ENCODE data around the gene PILRA. TPM values are rescaled to one million over a fixed set of nuclear protein-coding genes. Genes with fewer than 3 reads are reported as not detected.
"Not testable (repeated sequence)": the region's sequence is repeated elsewhere in the genome, so short reads cannot be mapped to it uniquely, and the experiment has no call there.

Gene PILRA
- total RNA-seq, 1 donor from 2014 or later, result 14.6 TPM

DNA sequence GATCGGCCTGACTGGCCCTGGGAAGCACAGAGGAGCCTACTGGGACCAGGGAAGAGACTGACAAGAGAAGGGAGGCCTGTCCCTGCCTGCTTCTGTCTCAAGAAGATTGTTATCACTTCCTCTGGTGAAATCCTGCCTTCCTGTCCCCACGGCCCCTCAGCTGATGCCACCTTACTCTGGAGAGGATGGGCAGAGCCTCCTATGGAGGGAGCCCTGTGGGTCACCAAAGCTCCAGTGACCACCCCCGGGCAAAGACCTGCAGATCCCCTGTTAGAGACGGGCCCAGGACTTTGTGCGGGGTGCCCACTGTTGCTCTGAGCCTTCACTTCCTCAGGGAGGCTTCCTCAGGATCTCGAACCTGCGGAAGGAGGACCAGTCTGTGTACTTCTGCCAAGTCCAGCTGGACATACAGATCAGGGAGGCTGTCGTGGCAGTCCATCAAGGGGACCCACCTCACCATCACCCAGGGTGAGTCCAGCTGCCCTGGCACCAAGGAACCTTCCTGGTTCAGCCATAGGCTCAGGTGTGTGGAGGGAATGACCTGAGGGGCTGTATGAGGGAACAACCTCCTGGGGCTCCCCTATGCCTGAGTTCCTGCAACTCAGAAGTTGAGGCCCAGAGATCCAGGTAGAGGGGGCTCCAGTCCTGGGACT, 16.7 kb upstream of the PILRA start:
- no peak for ATAC-seq
- intact Hi-C loops (cut with DNase I), result no loop called here
- no peak for DNase-seq (ENCODE audit: low spot score)

DNA sequence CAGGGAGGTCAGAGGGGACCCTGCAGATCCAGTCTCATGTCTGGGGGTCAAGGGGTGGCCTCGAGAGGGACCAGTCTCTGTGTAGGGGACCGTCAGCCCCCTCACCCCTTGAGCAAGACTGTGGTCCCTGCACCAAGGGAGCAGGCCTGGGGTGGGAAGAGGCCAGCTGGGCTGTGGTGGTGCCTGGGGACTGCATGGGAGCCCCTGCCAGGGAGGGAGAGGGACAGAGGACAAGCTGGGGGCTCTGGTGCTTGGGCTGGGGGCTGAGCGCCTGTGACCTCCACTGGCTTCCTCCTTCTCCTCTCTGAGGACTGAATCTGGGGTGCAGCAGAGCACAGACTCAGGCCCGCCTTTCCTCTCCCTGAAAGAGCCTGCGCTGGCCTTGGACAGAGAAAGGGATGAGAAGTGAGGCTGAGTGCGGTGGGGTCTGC, 16.1 kb upstream of the PILRA start:
- intact Hi-C loops (cut with DNase I), result no loop called here
- DNase-seq (ENCODE audit: low spot score) (no peak), ATAC-seq (no peak)

DNA sequence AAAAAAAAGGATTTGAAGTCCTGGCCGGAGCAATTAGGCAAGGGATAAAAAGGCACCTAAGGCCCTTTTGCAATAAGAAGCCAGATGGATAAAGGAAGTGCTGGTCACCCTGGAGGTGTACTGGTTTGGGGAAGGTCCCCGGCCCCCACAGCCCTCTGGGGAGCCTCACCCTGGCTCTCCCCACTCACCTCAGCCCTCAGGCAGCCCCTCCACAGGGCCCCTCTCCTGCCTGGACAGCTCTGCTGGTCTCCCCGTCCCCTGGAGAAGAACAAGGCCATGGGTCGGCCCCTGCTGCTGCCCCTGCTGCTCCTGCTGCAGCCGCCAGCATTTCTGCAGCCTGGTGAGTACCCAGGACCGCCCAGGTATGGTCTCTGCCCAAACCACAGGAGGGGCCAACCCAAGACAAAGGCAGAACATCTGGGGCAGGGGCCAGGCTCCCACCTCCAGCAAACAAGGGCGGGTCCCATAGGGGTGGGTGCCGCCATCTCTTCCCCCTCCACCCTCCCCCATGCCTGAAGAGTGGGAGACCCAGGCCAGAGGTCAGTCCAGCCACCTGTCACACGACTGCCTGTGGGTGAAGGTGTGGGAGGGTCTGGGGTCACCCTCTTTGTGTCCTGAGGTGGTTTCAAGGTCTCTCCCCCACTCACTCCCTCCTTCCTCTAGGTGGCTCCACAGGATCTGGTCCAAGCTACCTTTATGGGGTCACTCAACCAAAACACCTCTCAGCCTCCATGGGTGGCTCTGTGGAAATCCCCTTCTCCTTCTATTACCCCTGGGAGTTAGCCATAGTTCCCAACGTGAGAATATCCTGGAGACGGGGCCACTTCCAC, 15.0 kb upstream of the PILRA start, which contains the start of gene PILRB:
Gene PILRB (plus strand): TSS at position 91 of the 830 bp plus-strand sequence. CDS start 186 bp downstream, at position 277.
- intact Hi-C loops (cut with DNase I), result no loop called here
- ATAC-seq (no peak), DNase-seq (ENCODE audit: low spot score) (no peak)

DNA sequence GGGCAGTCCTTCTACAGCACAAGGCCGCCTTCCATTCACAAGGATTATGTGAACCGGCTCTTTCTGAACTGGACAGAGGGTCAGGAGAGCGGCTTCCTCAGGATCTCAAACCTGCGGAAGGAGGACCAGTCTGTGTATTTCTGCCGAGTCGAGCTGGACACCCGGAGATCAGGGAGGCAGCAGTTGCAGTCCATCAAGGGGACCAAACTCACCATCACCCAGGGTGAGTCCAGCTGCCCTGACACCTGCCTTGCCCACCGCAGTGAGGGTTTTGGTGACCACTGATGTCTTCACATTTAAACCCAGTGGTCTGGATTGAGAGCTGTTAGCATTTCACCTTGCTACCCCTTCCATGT, 14.5 kb upstream of the PILRA start:
- intact Hi-C loops (cut with DNase I), result no loop called here
- DNase-seq (ENCODE audit: low spot score), result no peak
- ATAC-seq, result no peak

DNA sequence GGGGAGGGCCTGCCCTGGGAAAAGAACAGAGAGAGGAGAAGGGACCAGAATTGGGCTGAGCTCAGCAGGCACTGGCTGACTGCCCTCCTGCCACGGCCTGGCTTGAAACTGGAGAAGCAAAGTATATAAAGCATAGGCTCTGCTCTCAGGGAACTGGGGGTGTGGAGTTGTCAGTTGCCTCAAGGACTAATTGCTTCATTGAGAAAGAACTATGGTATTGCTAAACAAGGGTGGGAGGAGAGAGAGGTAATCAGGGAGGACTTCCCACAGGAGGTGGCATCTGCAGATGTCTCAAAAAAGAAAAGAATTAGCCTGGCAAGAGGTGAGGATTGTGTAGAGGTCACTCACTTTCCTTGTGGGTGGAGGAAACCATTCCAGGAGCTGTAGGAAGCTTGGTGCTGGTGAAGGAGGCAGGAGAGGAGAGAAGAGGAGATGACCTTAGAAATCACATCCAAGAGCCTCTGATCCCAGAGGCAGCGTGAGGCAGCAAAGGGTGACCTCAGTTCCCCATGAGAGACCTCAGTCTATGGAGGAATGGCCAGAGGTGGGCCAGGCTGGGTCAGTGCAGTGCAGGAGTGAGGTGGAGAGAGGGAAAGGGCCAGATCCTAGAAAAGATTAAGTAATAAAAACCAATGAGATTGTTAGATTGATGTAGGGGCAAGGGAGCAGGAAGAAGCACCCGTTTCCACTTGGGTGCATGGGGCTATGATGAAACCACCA, 13.0 kb upstream of the PILRA start:
- ATAC-seq (no peak), DNase-seq (ENCODE audit: low spot score) (no peak)
- intact Hi-C loops (cut with DNase I), result no loop called here

DNA sequence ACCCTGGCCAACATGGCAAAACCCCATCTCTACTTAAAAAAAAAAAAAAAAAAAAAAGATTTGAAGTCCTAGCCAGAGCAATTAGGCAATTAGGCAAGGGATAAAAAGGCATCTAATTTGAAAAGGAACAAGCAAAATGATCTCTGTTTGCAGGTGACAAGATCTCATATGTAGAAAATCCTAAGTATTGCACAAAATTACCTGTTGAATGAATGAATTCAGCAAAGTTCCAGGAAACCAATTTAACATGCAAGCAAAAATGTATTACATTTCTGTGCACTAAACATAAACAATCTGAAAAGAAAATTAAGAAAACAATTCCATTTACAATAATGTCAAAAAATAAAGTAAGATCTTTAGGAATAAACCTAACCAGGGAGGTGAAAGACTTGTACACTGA, 10.2 kb upstream of the PILRA start:
- DNase-seq (ENCODE audit: low spot score), result no peak
- no peak for ATAC-seq
- intact Hi-C loops (cut with DNase I), result no loop called here

DNA sequence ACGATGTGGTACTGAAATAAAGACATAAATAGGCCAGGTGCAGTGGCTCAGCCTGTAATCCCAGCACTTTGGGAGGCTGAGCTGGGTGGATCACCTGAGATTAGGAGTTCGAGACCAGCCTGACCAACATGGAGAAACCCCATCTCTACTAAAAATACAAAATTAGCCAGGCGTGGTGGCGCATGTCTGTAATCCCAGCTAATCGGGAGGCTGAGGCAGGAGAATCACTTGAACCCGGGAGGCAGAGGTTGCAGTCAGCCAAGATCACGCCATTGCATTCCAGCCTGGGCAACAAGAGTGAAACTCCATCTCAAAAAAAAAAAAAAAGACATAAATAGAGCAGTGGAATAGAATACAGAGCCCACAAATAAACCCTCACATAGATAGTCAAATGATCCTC, 9.5 kb upstream of the PILRA start:
- intact Hi-C loops (cut with DNase I); ATAC-seq; DNase-seq (ENCODE audit: low spot score): not testable (repeated sequence)

DNA sequence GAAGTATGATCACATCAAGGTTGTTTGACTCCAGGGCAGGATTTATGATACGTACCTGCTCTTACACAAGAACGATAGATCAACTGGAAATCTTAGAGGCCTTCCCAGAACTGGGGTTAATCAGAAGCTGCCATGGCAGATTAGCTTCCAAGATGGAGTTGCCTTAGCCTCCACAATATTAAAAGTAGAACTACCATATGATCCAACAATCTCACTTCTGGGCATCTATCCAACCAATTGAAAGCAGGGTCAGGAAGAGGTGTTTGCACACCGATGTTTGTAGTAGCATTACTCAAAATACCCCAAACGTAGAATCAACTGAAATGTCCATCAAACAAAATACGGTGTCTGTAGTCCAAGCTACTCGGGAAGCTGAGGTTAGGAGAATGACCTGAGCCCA, 8.8 kb upstream of the PILRA start:
- DNase-seq (ENCODE audit: low spot score) (no peak), ATAC-seq (no peak)
- intact Hi-C loops (cut with DNase I), result no loop called here

DNA sequence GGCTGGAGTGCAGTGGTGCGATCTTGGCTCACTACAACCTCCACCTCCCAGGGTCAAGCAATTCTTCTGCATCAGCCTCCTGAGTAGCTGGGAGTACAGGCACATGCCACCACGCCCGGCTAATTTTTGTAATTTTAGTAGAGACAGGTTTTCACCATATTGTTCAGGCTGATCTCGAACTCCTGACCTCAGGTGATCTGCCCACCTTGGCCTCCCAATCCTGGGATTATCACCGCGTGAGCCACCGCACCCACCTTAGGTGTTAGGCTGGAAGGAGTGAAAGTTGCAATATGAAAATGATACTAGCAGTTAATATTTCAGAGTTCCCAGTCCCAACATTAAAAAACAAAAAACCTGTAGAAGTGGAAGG, 7.3 kb upstream of the PILRA start:
- ATAC-seq; DNase-seq (ENCODE audit: low spot score); intact Hi-C loops (cut with DNase I): not testable (repeated sequence)

DNA sequence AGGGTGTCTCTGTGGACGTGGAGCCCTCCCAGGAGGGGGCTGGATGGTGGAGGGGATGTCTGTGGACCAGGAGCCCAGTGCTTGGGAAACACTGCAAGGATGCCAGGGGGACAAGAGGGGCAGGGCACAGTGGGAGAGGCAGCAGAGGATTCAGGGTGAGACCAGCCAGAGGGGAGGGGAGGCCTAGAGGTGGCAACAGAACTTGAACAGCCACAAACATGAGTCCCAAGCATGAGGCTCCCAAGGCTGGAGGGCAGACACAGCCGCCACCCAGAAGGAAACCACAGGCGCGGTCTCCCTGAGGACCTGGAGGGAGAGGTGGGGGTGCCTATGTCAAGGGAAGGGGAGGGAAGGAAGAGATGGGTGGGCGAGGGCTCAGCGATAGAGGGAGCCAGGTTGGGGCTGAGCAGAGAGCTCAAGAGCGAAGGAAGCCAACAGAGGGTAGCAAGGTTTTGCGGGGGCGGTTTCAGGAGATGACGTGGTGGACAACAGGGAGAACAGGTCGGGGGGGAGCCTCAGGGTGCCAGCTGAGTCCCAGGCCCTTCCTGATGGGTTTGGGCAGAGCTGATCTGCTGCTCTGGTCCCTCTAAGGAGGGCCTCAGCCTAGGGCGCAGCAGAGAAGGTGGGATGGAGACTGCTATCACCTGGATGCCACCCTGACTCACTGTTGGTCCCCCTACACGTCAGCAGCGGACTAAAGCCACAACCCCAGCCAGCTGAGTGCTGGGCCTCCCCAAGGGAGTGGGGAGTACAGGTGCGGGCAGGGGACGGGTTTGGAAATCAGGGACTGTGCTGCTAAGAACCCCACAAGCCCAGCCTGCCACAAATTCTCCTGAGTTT, 6.7 kb upstream of the PILRA start:
- intact Hi-C loops (cut with DNase I), result no loop called here
- no peak for DNase-seq (ENCODE audit: low spot score)
- no peak for ATAC-seq

DNA sequence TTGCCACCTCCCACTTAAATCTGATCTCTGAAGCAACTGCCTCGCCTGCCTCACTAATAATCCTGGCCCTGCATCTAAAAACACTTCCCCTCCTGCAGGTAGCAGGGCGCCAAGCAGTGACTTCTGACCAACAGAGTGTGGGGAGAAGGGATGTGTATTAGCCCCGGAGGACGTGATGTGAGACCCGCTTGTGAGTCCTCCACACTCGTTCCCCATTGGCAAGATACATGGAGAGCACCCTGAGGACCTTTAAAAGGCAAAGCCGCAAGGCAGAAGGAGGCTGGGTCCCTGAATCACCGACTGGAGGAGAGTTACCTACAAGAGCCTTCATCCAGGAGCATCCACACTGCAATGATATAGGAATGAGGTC, 6.1 kb upstream of the PILRA start:
- ATAC-seq (no peak), DNase-seq (ENCODE audit: low spot score) (no peak)
- intact Hi-C loops (cut with DNase I), result no loop called here

DNA sequence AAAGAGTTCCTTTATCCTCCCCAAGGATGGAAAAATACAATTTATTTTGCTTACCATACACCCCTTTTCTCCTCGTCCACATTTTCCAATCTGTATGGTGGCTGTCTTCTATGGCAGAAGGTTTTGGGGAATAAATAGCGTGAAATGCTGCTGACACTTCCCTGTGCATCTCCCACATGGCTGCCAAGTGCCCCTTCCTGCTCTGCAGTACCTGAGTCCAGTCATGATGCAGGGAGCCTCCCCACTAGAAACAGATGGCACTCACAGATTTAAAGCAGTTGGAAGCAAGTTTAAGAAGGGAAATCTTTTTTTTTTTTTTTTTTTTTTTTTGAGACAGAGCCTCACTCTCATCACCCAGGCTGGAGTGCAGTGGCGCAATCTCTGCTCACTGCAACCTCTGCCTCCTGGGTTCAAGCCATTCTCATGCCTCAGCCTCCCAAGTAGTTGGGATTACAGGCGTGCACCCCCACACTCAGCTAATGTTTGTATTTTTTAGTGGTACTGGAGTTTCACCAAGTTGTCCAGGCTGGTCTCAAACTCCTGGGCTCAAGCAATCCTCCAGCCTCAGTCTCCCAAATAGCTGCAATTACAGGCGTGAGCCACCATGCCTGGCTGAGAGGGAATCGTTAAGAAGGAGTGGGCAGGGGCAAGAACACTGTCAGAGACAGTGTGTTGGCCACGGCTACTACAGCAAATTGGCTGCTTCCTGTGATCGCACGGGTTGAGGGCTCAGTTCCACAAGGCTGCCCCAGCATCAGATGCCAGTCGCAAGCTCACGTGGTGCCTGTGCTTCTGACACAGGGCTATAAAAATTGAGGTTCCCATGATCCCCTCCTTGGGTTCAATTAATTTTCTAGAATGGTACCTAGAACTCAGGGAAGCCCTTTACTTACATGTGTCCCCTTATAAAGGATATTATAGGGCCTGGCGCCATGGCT, 5.3 kb upstream of the PILRA start:
- ATAC-seq (peak; percentile 36), DNase-seq (ENCODE audit: low spot score) (no peak)
- intact Hi-C loops (cut with DNase I), result no loop called here

DNA sequence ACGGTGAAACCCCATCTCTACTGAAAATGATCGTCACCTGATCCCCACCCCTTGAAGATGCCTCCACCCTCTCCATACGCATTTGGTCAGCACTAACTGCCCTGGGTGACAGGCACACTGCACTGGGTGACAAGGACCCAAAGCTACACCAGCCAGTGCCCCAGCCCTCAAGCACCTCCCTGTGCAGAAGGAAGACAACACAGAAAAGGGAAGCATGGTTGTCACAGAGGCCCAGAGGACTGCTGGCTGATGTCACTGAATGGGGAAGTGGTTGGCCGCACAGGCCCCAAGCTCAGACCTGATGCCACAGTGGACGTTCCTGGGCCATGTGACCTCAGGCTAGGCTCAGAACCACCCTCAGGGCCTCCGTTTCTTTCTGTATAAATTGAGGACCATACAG, 4.2 kb upstream of the PILRA start:
- intact Hi-C loops (cut with DNase I), result no loop called here
- ATAC-seq (peak; percentile 76), DNase-seq (ENCODE audit: low spot score) (no peak)

DNA sequence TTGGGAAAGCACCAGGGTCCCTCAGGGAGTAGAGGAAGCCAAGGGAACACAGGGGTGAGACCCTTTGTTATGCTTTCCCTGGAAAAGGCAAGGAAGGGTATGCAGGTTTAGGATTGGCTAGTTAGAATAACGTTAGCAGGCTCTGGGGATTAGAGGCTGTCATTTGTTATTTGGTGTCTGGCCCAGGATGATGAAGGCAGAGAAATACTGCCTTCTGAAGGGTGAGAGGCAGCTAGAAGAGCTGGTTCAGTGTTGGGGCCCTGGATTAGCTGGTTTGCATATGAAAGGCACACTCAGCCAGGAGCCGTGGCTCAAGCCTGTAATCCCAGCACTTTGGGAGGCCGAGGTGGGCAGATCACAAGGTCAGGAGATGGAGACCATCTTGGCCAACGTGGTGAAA, 3.0 kb upstream of the PILRA start:
- DNase-seq (ENCODE audit: low spot score) (no peak), ATAC-seq (no peak)
- intact Hi-C loops (cut with DNase I), result no loop called here

DNA sequence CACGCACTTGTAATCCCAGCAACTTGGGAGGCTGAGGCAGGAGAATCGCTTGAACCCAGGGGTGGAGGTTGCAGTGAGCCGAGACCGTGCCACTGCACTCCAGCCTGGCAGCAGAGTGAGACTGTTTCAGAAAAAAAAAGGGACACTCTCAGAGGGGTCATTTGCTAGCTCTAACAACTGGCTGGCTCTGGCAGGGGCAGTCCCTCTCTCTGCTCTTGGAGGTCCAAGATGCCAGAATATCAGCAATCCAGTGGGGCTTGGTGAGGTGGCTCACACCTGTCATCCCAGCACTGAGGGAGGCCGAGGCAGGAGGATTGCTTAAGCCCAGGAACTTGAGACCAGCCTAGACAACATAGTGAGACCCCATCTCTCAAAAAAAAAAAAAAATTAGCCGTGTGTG, 2.5 kb upstream of the PILRA start:
- DNase-seq (ENCODE audit: low spot score) (no peak), ATAC-seq (no peak)
- intact Hi-C loops (cut with DNase I), result no loop called here

DNA sequence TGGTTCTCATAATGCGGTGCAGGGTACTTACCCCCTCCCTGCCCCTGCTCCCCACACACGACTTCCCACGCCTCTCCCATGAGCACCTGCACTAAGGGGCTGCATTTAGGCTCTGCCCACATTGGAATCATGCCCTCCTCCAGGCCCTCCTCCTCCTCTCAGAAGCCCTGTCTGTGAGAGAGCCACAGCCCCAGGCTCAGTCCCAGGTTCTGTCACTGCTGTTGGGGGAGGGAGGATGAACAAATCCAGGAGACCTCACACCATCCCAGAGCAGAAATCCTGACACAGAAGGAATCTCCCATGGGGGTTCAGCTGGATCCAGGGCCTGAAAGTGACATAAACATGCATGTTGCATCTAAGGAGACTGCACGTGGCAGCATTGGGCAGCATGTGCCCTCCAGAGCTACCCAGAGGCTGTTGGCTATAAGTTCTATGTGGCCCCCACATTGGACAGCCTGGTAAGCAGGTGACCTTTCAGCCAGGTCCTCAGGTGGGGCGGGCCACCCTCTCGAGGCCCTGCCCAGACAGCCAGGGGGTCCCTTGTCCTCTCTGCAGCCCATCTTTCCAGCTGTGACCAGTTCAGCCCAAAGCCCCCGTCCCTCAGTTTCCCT, 1.6 kb upstream of the PILRA start:
- intact Hi-C loops (cut with DNase I), result no loop called here
- no peak for ATAC-seq
- peak; percentile 45 for DNase-seq (ENCODE audit: low spot score)

DNA sequence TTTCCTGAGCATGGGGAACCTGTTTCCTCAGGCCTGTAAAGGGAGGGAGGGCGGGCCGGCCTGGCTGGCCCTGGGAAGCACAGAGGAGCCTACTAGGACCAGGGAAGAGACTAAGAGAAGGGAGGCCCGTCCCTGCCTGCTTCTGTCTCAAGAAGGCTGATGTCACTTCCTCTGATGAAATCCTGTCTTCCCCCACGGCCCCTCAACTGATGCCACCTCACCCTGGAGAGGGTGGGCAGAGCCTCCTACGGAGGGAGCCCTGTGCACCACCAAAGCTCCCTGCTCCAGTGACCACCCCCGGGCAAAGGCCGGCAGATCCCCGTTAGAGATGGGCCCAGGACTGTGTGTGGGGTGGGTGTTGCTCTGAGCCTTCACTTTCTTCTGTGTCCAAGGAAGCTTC, 1.0 kb upstream of the PILRA start:
- intact Hi-C loops (cut with DNase I), result no loop called here
- DNase-seq (ENCODE audit: low spot score) (no peak), ATAC-seq (peak; percentile 40)

DNA sequence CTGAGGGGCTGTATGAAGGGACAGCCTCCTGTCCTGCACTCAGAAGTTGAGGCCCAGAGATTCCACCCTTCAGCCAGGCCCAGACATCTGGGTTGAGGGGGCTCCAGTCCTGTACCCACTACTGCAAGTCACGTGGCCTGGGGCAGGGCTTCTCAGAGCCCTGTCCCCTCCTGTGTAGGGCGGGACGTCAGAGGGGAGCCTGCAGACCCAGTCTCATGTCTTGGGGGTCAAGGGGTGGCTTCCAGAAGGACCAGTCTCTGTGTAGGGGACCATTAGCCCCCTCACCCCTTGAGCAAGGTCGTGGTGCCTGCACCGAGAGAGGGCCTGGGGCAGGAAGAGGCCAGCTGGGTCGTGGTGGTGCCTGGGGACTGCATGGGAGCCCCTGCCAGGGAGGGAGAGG, 593 bp upstream of the PILRA start:
- no peak for DNase-seq (ENCODE audit: low spot score)
- ATAC-seq, result peak; percentile 6
- intact Hi-C loops (cut with DNase I), result no loop called here

All from sciatic nerve (tissue), 2 donors.